CD4-positive, alpha-beta T cell treated with Interleukin-15 for 4 hours (primary cell): ENCODE results near the gene HPCA.

Experiments used
- DNase-seq: peaks from one replicate; pipeline ENCODE4 v3.0.0-alpha.2; 2020; ENCODE audit warnings: low spot score

The HPCA gene

GRCh38 chr1:32890516-32891240, 4.4 kb downstream of the HPCA start:
- DNase-seq, result no peak

- DNase-seq, result no peak
Observed at GRCh38 chr1:32891241-32891570, 4.9 kb downstream of the HPCA start.

GRCh38 chr1:32891630-32892029, 5.3 kb downstream of the HPCA start:
- no peak for DNase-seq

- DNase-seq, result no peak
Observed at GRCh38 chr1:32892368-32893197, 6.3 kb downstream of the HPCA start.

GRCh38 chr1:32893198-32894018, 7.1 kb downstream of the HPCA start:
- DNase-seq, result no peak

- DNase-seq, result no peak
Observed at GRCh38 chr1:32894019-32894600, 7.8 kb downstream of the HPCA start.

- DNase-seq, result no peak
Observed at GRCh38 chr1:32894681-32895080, 8.4 kb downstream of the HPCA start.

- DNase-seq, result no peak
Observed at GRCh38 chr1:32895325-32896215, 9.3 kb downstream of the HPCA start.

GRCh38 chr1:32896451-32896850, 10.2 kb downstream of the HPCA start:
- DNase-seq, result no peak

- DNase-seq, result no peak
Observed at GRCh38 chr1:32897082-32898049, 11.1 kb downstream of the HPCA start.

GRCh38 chr1:32898056-32898455, 11.8 kb downstream of the HPCA start:
- no peak for DNase-seq

- DNase-seq, result no peak
Observed at GRCh38 chr1:32898958-32899357, 12.7 kb downstream of the HPCA start.

- no peak for DNase-seq
Observed at GRCh38 chr1:32899586-32900296, 13.4 kb downstream of the HPCA start.

GRCh38 chr1:32900371-32900955, 14.2 kb downstream of the HPCA start:
- no peak for DNase-seq

- no peak for DNase-seq
Observed at GRCh38 chr1:32900956-32901822, 14.9 kb downstream of the HPCA start, which contains the start of gene TMEM54. TSS of gene TMEM54 (minus strand) at chr1:32901389. CDS start at chr1:32901238, 151 bp downstream.

GRCh38 chr1:32901823-32902534, 15.7 kb downstream of the HPCA start:
- DNase-seq, result no peak

GRCh38 chr1:32902535-32902920, 16.2 kb downstream of the HPCA start:
- no peak for DNase-seq
